C4-2B (cell line): ENCODE data around the gene EXOC6.

ENCODE experiments used
- ZFX ChIP-seq: fragments of 450-650 bp; IDR thresholded peaks from 2 replicates; pipeline ENCODE4 v1.6.1; 2017
- TF ChIP-seq, protein P1 (sequence below): fragments of 450-650 bp; conservative IDR thresholded peaks from 2 replicates; pipeline ENCODE4 v1.5.1; 2017; ENCODE audit warnings: mild to moderate bottlenecking

GRCh38 chr10:93088466-93088865 lies 240.1 kb downstream of the EXOC6 start:
- TF ChIP-seq, protein P1, sequence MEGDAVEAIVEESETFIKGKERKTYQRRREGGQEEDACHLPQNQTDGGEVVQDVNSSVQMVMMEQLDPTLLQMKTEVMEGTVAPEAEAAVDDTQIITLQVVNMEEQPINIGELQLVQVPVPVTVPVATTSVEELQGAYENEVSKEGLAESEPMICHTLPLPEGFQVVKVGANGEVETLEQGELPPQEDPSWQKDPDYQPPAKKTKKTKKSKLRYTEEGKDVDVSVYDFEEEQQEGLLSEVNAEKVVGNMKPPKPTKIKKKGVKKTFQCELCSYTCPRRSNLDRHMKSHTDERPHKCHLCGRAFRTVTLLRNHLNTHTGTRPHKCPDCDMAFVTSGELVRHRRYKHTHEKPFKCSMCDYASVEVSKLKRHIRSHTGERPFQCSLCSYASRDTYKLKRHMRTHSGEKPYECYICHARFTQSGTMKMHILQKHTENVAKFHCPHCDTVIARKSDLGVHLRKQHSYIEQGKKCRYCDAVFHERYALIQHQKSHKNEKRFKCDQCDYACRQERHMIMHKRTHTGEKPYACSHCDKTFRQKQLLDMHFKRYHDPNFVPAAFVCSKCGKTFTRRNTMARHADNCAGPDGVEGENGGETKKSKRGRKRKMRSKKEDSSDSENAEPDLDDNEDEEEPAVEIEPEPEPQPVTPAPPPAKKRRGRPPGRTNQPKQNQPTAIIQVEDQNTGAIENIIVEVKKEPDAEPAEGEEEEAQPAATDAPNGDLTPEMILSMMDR, result no peak
- no peak for TF ChIP-seq ZFX
